Measurements from ENCODE around the gene FAM107A.

DNA sequence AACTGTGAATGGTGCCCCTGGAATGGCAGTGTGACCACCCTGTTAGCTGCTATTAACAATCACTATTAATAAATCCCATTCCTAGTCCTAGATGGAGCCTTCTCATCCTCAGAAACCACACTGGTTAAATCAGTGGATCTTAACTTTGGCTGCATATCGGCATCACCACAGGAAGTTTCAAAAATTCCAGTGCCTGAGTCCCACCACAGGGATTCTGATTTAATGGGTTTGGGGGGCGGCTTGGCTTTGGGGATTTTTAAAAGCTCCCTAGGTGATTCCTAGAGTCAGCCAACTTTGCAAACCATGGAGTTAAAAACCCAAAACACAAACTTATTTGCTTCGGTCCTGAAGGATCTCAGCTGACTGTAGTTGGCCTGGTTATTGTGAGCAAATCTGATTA is 3.1 kb downstream of the FAM107A start:
- TF ChIP-seq, protein P1, sequence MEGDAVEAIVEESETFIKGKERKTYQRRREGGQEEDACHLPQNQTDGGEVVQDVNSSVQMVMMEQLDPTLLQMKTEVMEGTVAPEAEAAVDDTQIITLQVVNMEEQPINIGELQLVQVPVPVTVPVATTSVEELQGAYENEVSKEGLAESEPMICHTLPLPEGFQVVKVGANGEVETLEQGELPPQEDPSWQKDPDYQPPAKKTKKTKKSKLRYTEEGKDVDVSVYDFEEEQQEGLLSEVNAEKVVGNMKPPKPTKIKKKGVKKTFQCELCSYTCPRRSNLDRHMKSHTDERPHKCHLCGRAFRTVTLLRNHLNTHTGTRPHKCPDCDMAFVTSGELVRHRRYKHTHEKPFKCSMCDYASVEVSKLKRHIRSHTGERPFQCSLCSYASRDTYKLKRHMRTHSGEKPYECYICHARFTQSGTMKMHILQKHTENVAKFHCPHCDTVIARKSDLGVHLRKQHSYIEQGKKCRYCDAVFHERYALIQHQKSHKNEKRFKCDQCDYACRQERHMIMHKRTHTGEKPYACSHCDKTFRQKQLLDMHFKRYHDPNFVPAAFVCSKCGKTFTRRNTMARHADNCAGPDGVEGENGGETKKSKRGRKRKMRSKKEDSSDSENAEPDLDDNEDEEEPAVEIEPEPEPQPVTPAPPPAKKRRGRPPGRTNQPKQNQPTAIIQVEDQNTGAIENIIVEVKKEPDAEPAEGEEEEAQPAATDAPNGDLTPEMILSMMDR (IDR thresholded peaks at IDR 0.05), result no peak
- TF ChIP-seq POLR2AphosphoS5 (IDR thresholded peaks at IDR 0.05), result no peak

All from stomach (tissue), 4 donors.